H4 (cell line): ENCODE measurements around the gene ATP2B3. TPM values are rescaled to one million over a fixed set of nuclear protein-coding genes. Genes with fewer than 3 reads are reported as not detected.
A peak's percentile ranks its signal among the peaks of the same experiment; 100 is the strongest.

ENCODE experiments used
- DNase-seq: peaks from one replicate; pipeline ENCODE4 v3.0.0-alpha.2; 2015; ENCODE audit warnings: low spot score
- total RNA-seq: library from RNA; depleted of rRNA; stranded (reverse); fragments of >200 nt; shearing (Covaris generic); gene quantifications from 2 replicates; pipeline ENCODE4 v1.2.3, GENCODE V29; 2014

Gene ATP2B3
- total RNA-seq, 1 experiment from 2014 or later = not detected

DNA sequence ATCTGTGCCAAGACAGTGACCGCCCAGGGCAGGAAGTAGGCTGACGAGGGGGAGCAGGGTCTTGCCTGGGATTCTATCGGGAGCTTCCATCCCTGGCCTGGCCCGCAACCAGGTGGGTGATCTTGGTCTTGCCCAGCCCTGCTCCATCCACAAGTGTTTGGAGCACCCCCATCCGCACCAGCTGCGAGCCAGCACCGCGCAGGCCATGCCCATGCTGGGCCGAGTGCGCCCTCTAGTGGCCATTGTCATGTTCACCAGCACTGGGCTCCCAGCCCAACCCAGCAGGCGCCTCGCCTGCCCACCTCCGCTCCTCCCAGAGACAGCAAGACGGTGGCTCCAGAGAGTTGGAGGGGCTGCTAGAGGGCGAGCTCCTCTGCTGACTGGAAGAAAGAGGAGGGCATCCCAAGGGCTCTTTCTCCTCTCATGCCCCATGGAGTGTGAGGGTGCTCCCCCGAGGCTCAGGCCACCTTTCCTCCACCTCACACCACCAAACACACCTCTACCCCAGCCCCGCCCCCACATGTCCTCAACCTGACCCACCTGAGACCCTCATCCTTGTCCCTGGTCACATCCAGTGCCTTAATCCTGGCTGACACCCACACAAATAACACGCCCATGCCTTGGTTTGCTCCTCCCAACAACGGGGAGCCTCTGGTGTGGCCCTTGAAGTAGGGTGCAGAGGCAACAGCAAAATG, 9.8 kb upstream of the ATP2B3 start:
- DNase-seq = peak; percentile 60

DNA sequence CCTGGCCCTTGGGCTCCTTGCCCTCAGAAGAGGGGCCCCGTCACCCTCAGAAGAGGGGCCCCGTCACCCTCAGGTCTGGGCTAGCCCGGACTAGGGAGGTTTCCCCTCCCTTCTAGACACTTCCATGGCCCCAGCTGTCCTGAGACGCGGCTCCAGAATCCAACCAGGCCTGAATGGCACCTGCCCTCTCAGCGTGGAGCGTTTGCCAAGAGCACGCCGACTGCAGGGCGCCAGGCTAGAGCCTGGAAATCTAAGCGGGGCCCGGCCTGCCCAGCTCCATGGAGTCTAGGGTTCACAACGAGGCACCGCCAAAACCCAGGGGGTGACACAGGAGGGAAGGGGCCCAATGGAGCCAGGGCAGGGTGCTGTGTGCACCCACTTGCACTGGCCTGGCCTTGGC, 7.8 kb upstream of the ATP2B3 start:
- DNase-seq = no peak

DNA sequence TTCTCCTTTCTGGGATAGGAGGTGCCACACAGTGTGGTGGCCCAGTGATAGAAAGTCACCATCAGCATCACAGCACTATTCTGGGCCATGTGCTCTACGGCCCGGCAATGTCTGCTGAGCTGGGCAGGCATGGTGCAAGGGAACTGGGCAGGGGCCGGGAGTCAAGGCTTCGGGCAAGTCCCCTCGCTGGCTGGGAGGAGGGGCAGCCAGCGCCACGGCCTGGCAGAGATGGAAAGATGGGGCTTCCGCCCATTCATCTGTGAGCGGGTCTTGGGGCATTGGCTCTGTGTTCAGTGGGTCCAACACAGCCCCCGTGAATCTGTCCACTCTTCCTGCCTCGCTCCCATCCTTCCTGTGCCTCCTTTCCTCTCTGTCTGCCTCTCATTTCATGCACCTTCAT, 7.1 kb upstream of the ATP2B3 start:
- DNase-seq = no peak

DNA sequence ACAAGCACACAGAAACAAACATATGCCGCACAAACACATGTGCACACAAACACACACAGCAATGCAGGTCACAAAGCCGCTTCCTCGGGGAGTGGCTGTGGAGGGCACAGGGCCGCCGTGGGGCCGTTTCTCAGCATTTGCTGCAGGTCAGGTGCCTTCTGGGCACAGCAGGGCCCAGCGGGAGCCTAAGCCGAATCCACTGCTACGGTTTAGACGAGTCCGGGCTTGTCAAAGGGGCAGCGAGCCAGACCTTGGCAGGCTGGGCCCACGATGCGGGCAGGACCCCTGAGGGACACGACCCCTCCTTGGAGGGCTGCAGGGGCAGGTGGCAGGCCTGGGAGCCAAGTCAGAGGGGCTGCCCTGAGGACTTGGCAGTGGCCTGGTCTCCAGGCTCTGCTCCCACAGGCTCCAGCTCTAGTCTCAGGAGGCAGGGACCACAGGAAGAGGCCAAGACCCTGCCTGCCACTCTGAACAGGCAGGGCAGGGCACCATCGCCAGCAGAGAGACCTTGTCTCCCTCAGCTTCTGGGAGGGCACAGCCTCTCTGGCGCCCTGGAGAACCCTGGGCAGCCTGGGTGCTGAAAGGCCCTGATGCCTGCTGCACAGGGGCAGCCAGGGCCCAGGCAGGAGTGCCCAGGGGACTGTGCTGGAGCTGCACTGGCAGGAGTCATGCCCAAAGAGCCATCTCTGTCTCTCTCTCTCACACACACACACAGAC, 5.5 kb upstream of the ATP2B3 start:
- DNase-seq = no peak

DNA sequence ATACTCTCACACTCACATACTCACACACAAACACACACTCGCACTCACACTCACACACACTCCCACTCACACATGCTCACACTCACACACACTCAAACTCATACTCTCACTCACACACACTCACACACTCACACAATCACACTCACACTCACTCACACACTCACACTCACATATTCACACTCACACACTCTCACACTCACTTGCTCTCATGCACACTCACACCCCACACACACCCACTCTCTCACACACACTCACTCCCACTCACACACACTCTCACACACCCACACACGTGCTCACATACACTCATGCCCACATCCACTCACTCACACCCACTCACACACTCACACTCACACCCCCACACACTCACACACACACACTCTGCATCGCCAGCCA, 4.9 kb upstream of the ATP2B3 start:
- no peak for DNase-seq

DNA sequence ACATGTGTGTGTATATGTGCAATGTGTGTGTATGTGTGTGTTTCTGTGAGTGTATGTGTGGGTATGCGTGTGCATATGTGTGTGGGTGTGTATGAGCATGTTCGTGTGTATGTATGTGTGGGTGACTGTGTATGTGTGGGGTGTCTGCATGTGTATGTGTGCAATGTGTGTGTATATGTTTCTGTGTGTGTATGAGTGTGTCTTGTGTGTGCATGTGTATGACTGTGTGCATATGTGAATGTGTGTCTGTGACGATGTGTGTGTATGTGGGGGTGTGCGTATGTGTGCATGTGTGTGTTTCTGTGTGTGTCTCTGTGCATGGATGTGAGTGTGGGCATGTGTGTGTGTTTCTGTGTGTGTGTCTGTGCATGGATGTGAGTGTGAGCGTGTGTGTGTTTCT, 4.2 kb upstream of the ATP2B3 start:
- no peak for DNase-seq

DNA sequence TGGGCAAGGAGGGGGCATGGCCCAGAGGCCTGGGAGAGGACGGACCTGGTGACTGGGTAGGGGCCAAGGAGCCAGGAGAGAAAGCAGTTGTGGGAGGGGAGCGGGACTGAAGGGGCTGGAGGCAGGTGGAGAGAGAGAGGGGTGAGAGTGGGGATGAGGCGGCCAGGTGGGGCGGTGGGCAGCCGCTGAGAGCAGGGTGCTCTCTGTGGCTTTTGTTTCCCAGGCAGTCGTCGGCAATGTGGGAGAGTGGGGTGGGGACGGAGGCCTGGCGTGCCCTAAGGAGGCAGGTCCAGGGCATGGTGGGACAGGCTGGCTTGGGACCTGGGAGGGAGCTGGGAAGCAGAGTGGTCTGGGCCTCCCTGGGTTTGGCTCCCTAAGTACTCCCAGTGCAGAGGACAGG, 3.2 kb upstream of the ATP2B3 start:
- no peak for DNase-seq

DNA sequence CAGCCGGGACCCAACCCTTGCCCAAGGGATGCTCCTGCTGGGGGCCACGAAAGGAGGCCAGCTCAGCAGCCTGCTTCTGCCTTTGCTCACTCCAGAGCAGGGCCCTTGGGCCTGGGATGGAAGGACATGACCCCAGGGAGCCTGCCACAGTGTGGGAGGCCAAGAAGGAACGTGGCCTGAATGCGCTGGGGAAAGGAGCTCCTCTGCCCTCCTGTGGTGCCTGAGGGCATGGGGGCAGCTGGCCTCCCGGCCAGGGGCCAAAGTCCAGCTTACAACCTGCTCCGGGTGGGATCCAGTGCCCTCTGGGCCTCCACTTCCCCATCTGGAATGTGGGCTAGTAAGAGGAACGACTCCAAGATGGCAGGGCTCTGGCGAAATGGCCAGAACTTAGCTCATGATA, 2.0 kb upstream of the ATP2B3 start:
- DNase-seq = no peak

DNA sequence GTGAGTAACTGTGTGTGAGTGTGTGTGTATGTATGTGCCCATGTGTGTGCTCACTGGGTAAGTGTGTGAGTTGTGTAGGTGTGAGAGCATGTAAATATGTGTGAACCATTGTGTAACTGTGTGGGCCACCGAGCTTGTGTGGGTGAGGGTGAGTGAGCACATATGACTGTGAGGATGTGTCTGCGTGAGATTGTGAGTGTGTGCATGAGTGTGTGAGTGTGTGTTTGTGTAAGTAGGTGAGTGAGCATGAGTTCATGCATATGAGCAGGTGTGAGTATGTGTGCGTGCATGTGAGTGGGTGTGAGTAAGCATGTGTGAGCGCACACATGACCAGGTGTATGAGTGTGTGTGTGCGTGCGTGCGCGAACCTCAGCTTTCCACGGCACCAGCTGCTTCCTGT, 1.4 kb upstream of the ATP2B3 start:
- DNase-seq = no peak

DNA sequence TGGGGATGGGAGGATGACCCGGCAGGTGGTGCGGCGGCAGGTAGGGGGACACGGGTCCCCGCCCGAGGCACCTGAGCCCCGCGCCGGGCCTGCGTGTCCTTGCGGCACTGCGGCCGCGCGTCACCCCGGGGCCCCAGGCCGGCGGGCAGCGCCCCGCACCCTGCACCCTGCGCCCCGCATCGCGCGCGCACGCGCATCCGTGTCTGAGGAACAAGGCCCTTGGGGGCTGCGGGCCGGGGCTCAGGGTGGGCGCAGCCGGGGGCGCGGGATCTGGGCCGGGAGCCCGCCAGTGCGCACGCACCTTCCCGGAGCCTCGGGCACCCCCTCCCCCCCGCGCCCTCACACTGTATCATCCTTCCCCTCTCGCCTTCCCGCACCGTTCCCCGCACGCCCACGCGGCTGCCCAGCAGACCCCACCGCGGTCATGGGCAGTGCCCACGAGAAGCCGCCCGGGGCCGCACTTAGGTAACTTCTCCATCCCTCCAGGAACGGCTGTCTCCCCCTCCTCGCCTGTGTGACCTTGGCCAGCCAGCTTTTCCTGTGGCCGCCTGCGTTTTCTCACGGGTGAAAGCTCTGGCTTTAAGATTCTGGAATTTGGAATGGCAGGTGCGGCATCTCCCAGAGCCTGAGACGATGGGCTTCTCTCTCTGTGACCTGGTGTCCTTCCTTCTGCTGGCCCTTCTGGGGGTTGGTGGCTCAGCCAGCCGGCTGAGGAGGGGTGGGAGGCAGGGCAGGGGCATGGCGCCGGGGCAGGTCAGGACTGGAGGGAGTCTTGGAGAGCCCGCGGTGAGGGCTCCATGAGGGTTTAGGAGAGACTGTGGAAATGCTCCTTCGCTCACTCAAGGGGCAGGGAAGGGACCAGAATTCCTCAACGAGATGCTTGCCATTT, 748 bp downstream of the ATP2B3 start:
- DNase-seq = no peak

DNA sequence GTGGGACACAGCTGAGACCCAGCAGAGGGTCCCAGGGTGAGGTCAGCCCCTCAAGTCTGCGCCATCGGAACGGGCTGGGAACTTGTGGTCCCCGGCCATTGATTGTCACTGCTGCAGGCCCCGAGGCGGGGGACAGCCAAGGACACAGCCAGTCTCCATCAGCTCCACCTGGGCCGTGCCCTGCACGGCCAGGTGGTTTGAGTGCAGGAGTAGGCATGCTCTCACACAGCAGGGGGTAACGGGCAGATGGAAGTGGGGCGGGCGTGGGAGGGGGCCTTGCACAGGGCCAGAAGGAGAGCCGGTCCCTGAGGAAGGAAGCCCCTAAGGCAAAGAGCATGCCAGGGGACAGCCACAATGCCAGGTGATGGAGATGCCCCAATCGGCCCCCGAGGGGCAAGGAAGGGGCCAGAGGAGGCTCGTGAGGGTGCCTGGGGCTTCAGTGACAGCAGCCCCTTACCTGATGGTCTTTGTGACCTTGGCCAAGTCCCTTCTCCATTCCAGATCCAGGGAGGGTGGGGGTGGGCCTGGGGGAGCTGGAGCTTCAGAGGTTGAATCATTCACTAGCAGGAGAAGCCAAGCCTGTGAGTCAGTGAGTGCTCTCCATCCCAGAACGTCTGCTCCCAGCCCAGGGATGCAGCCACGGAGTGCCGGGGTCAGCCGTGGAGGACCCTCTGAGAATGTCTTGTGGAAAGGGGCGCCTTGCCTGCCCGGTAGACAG, 2.3 kb downstream of the ATP2B3 start:
- no peak for DNase-seq

DNA sequence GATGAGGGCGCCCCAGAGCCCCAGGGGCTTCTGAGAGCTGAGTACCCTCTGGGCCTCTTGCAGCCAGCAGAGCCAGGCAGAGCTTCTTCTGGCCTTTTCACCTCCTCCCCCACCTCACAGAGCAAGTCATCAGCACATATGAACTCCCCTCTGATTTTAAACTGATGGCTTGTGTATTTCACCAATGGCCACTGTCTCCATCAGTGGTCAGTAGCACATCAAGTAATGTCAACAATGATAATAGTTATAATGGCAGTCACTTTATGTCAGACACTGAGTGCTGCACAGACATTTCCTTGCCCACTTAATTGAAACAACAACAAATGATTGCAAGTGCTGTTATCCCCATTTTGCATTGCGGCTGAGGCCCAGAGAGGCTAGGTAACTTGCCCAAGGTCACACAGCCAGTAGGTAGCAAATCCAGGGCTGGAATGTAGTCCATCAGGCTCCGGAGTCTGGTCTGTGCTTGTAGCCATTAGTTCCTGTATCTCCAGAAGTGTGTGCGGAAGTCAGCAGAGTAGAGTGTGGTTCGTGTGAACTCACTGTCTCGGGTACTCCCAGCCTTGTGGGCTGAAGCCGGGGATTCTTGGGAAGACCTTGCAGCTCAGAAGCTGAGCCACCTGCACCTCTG, 3.0 kb downstream of the ATP2B3 start:
- no peak for DNase-seq

DNA sequence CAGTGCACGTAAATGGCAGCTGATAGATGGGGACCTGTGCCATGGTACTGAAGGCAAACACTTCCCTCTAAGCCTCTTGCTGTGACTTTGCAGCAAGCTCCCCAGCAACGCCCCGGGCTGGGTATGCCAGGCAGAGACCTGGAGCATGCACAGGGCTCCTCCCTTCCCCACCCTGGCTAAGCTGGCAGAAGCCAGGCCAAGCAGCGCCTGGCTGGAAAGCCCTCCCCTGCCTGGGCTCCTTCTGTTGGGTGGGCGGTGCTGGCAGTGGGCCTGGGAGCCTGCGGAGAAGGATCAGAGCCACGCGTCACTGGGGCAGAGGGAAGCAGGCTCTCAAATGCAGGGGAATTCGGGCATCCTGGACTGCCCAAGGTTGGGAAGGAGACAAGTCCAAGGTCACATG, 3.6 kb downstream of the ATP2B3 start:
- DNase-seq = no peak

DNA sequence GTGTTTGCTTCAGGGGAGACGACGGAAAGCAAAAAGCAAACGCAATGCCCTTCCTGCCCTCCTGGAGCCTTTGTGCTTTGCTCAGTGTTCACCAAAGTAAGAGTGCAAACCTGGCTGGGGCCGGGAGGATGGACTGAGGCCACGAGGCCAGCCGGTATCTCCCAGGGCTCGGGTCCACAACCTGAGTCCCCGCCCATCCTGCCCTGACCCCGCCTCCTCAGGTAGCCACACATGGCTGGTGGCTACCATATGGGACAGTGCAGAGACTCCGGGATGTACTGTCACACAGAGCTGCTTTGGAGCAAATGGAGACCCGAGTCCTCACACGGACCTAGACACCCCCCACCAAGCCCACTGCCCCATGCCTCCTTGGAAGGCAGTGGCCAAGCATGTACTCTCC, 4.8 kb downstream of the ATP2B3 start:
- DNase-seq = no peak

DNA sequence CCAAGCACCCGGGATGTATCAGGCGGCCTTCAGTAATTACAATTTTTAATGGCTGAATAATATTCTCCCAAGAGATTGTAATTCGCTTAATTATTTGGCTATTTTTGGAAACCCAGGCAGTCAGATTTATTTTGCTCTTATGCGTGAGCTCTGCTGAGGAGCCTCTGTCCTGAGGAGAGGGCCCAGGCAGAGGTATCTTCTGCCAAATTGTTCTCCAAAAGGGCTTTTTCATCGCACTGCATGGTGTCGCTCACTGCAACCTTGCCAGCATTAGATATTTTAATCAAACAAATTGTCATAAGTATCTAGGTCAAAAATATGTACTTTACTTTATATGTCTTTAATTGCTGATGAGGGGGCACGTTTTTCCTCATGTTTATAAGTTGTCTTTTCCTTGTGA, 5.8 kb downstream of the ATP2B3 start:
- no peak for DNase-seq

DNA sequence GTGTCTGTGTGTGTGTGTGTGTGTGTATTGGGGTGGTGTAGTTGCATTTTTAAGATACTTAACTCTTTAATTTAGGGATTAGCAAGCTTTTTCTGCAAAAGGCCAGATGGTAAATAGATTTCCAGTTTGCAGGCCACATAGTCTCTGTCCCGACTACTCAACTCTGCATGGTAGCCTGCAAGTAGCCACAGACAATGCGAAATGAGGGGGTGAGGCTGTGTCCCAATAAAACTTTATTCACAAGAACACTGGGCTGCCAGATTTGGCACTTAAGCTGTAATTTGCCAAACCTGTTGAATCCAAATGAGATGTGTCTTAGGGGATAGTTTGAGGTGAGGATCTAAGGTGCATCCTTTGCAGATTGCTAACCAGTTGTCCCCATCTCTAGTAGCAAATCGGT, 6.8 kb downstream of the ATP2B3 start:
- no peak for DNase-seq

DNA sequence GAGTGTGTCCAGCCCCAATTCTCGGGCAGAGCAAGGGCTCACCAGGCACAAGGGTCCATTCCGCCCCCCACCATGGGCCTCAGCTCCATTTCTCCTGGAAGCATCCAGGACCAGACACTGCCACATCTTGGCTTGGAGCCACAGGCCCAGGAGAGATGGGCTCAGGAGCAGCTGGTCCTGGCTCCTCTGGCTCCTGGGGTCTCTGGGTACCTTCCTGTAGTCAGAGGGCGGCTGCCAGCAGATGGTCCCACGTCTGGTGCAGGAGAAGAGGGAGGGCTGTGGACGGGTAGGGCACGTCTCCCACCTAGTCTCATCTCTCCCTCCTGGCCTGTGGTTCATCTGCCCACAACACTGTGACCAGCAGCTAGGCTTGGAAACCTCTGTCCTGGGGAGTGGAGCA, 8.0 kb downstream of the ATP2B3 start:
- DNase-seq = no peak

DNA sequence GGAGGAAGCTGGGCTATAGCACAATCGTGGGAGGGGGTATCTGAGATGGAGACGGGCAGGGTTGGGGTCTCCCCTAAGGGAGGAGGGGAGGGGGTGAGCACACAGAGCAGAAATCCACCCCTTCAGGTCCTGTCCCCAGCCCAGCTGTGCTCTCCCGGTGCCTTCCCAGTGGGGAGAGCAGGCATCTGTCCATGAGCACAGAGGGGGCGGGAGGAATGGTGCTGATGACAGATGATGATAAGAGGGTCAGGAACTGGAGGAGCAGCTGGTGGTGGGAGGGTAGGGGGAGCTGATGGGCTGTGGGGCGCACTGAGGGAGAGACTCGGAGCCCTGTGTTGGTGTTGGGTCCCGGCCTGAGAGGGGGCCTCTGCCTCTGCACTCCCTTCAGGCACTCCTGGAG, 8.6 kb downstream of the ATP2B3 start:
- DNase-seq = no peak

DNA sequence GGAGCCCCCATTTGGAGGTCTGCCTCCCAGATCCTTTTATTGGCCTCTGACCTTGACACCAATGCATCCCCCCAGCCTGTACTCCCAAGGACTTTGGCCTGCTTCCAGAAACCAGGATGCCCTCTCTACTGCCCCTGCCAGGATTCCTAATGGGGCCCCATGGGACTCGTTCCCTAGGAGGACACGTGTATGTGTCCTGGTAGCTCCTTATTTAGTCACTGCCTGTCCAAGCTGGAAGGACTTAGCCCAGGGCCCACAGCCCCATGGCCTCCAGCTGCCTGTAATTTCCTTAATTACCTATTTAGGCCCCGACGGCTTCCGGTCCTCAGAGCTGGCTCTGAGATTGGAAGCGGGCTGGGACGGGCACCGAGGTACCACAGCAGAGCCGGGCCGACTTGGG, 9.4 kb downstream of the ATP2B3 start:
- no peak for DNase-seq

DNA sequence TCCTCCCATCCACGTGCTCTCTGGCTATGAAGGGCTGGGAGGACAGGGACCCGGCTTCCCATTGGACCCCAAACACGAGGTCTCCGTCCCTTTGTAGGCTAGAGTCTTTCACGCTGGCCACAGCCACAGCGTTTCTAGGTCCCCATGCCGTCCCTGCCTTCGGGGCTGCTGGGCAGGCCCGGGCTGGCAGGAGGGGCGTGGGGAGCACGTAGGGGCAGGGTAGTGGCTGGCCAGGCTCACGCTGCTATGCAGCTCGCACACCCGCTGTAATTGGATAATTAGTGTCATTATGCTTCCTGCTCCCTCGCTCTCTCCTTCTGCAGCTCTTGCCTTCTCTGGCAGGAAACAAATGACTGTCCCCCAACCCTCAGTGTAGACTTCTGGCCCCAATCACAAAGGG, 9.8 kb downstream of the ATP2B3 start:
- no peak for DNase-seq

DNA sequence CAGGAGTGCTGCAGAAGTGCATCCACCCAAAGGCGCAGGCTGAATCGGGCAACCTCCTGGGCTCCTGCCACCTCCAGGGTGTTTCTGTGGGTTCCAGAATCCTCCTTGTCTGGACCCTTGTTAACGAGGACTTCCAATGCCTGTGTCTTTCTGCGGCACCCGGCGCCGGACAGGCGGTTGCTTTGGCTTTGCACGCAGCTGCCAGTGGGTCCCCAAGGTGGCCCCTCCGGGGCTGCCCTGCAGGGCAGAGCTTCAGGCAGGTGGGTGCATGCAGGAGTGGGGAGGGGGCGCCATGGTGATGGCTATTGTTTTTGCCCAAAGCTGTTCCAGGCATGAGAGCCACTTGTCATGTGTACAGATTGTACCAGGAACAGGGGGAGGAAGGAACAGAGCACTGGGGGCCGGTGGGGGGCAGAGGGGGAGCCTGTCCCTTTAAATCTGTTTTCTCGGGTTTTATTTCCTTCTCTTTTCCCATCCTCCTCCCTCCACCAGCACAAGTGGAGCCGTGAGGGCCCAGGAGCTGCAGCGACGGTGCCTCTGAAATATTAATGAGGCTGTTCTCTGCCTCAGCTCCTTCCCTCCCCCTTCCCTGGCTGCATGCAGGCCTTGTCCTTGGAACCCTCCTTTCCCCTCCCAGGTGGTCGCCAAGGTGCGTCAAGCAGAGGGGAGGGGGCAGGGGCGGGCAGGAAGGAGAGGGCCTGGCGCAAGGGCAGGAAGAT, 13.1 kb downstream of the ATP2B3 start:
- no peak for DNase-seq
